Neural progenitor cell (in vitro differentiated cells): ENCODE results near the gene FOXI3.

Experiments
- CTCF ChIP-seq: fragments of 200-600 bp; sonication (generic); IDR thresholded peaks from 2 replicates; pipeline ENCODE4 v1.5.1; 2017; ENCODE audit warnings: antibody characterized with exemption, mild to moderate bottlenecking
- EZH2 ChIP-seq: fragments of 200-600 bp; sonication (generic); IDR thresholded peaks from 2 replicates; pipeline ENCODE4 v1.6.1; 2017; ENCODE audit warnings: antibody characterized with exemption, mild to moderate bottlenecking, moderate library complexity
- EZH2phosphoT487 ChIP-seq: fragments of 200-600 bp; sonication (generic); IDR thresholded peaks from 2 replicates; pipeline ENCODE4 v1.6.1; 2017; ENCODE audit warnings: antibody characterized with exemption

- TF ChIP-seq CTCF (no peak), EZH2 (no peak), EZH2phosphoT487 (no peak)
These were observed 28.8 kb downstream of the FOXI3 start for GRCh38 chr2:88423733-88424132.
